NK-92 (cell line): Measurements from ENCODE around the gene TOMM6.

Source experiments
- DNase-seq: peaks from one replicate; lab custom pipeline; 2025; ENCODE audit not compliant: unreplicated experiment; lab: John Stamatoyannopoulos, UW

The TOMM6 gene

GRCh38 chr6:41818271-41819054 is 31.0 kb downstream of the TOMM6 start:
- DNase-seq: no peak

GRCh38 chr6:41821266-41821665 is 33.8 kb downstream of the TOMM6 start:
- no peak for DNase-seq

GRCh38 chr6:41822021-41822420 is 34.5 kb downstream of the TOMM6 start:
- DNase-seq: no peak

- DNase-seq: no peak
Observed at GRCh38 chr6:41823178-41823577, 35.7 kb downstream of the TOMM6 start.

GRCh38 chr6:41824571-41825569 is 37.4 kb downstream of the TOMM6 start:
- DNase-seq: no peak

- DNase-seq: no peak
Observed at GRCh38 chr6:41826343-41827022, 39.0 kb downstream of the TOMM6 start.

- DNase-seq: no peak
Observed at GRCh38 chr6:41832263-41832662, 44.8 kb downstream of the TOMM6 start.

- no peak for DNase-seq
Observed at GRCh38 chr6:41836022-41836659, 48.6 kb downstream of the TOMM6 start.

GRCh38 chr6:41836660-41837052 is 49.2 kb downstream of the TOMM6 start:
- no peak for DNase-seq
